Fibroblast of skin of scalp (primary cell): Measurements from ENCODE around the gene KIF13A.
"Not testable (repeated sequence)": the region's sequence is repeated elsewhere in the genome, so short reads cannot be mapped to it uniquely, and the experiment has no call there.

Experiments used
- DNase-seq: peaks from one replicate; pipeline ENCODE4 v3.0.0-alpha.2; 2013

KIF13A gene

GRCh38 chr6:17842934-17843821, 144.3 kb downstream of the KIF13A start:
- DNase-seq: no peak

- no peak for DNase-seq
Measured at GRCh38 chr6:17842014-17842776, 145.2 kb downstream of the KIF13A start.

- no peak for DNase-seq
Measured at GRCh38 chr6:17839513-17840223, 147.8 kb downstream of the KIF13A start.

- no peak for DNase-seq
Measured at GRCh38 chr6:17836293-17836692, 151.1 kb downstream of the KIF13A start.

GRCh38 chr6:17835784-17836183, 151.7 kb downstream of the KIF13A start:
- no peak for DNase-seq

- DNase-seq: peak; percentile 63
Measured at GRCh38 chr6:17831135-17831534, 156.3 kb downstream of the KIF13A start.

- DNase-seq: no peak
Measured at GRCh38 chr6:17829905-17830304, 157.5 kb downstream of the KIF13A start.

- no peak for DNase-seq
Measured at GRCh38 chr6:17828149-17828548, 159.3 kb downstream of the KIF13A start.

- DNase-seq: no peak
Measured at GRCh38 chr6:17826301-17826700, 161.1 kb downstream of the KIF13A start.

- DNase-seq: no peak
Measured at GRCh38 chr6:17820055-17820454, 167.4 kb downstream of the KIF13A start.

- DNase-seq: no peak
Measured at GRCh38 chr6:17817763-17818162, 169.7 kb downstream of the KIF13A start.

GRCh38 chr6:17816921-17817611, 170.4 kb downstream of the KIF13A start:
- peak; percentile 25 for DNase-seq

GRCh38 chr6:17813542-17813941, 173.9 kb downstream of the KIF13A start:
- no peak for DNase-seq

GRCh38 chr6:17812311-17812710, 175.1 kb downstream of the KIF13A start:
- DNase-seq: no peak

GRCh38 chr6:17808609-17809008, 178.8 kb downstream of the KIF13A start:
- no peak for DNase-seq

GRCh38 chr6:17807431-17807830, 180.0 kb downstream of the KIF13A start:
- not testable (repeated sequence) for DNase-seq

- no peak for DNase-seq
Measured at GRCh38 chr6:17803409-17803808, 184.0 kb downstream of the KIF13A start.

GRCh38 chr6:17798477-17799154, 188.8 kb downstream of the KIF13A start:
- DNase-seq: no peak

- DNase-seq: no peak
Measured at GRCh38 chr6:17790489-17790888, 196.9 kb downstream of the KIF13A start.

GRCh38 chr6:17785094-17785787, 202.2 kb downstream of the KIF13A start:
- no peak for DNase-seq

GRCh38 chr6:17780061-17780460, 207.4 kb downstream of the KIF13A start:
- no peak for DNase-seq
